HG03439 (cell line): ENCODE results near the gene THEM5.
"Not testable (repeated sequence)": the region's sequence is repeated elsewhere in the genome, so short reads cannot be mapped to it uniquely, and the experiment has no call there.

Experiments used
- ATAC-seq: cut with Tn5 transposase; IDR thresholded peaks from one replicate; pipeline ENCODE4 v1.9.1; 2021; ENCODE audit warnings: mild to moderate bottlenecking, moderate library complexity; ENCODE audit not compliant: unreplicated experiment

The THEM5 gene, protein sequence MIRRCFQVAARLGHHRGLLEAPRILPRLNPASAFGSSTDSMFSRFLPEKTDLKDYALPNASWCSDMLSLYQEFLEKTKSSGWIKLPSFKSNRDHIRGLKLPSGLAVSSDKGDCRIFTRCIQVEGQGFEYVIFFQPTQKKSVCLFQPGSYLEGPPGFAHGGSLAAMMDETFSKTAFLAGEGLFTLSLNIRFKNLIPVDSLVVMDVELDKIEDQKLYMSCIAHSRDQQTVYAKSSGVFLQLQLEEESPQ

DNA sequence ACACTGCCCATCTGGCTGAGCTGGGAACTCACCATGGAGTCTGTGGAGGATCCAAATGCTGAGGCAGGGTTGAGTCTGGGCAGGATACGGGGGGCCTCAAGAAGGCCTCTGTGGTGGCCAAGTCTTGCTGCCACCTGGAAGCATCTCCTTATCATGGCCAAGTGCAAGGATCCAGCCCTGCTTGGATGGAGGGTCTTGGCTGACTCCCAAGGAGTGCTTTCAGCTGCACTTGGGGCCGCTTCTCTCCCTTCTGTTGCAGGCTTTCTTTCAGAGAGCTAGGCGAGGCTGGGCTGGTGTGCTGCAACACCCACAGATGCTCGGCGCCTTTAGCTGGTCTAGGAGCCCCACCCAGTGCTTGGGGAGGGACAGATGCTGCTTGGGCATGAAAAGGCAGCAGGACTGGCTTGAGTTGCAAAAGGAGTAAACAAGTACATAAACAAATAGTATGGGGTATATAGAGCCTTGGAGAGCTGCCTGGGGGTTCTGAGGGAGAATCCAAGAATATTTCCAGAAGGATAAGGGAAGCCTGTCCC is at the start of gene THEM5:
Gene THEM5, minus strand, starts transcription at position 302 of the 533 bp plus-strand sequence. Its CDS starts 147 bp downstream, at position 155.
- no peak for ATAC-seq

DNA sequence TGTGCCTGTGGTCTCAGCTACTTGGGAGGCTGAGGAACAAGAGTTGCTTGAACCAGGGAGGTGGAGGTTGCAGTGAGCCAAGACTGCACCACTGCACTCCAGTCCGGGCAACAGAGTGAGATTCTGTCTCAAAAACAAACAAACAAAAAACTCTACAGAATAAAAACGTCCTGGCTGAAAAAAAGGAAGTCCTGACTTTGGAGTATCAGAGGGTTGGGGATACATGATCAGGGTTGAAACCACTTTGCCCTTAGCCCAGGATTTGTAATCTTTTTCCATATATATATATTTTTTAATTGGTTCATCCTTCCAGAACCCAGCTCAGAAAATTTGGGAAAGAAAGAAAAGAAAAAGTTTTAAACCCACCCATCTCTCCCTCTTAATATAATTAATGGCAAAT is 49.3 kb upstream of the THEM5 start:
- no peak for ATAC-seq

DNA sequence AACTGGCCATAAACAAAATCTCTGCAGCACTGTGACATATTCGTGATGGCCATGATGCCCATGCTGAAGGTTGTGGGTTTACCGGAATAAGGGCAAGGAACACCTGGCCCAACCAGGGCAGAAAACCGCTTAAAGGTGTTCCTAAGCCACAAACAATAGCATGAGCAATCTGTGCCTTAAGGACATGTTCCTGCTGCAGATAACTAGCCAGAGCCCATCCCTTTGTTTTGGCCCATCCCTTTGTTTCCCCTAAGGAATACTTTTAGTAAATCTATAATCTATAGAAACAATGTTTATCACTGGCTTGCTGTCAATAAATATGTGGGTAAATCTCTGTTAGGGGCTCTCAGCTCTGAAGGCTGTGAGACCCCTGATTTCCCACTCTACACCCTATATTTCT is 47.3 kb upstream of the THEM5 start:
- not testable (repeated sequence) for ATAC-seq

DNA sequence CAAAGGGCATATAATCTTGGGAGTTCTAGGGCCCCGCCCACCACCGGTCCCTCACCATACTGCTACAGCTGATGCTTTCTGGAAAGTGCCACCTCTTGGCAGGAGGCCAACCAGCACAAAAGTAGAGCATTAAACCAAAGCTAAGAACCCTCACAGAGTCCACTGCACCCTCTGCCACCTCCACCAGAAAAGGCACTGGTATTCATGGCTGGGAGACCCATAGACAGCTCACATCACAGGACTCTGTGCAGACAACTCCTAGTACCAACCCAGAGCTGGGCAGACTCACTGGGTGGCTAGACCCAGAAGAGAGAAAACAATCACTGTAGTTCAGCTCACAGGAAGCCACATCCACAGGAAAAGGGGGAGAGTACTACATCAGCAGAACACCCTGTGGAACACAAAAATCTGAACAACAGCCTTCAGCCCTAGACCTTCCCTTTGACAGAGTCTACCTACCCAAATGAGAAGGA is 45.0 kb upstream of the THEM5 start:
- no peak for ATAC-seq

DNA sequence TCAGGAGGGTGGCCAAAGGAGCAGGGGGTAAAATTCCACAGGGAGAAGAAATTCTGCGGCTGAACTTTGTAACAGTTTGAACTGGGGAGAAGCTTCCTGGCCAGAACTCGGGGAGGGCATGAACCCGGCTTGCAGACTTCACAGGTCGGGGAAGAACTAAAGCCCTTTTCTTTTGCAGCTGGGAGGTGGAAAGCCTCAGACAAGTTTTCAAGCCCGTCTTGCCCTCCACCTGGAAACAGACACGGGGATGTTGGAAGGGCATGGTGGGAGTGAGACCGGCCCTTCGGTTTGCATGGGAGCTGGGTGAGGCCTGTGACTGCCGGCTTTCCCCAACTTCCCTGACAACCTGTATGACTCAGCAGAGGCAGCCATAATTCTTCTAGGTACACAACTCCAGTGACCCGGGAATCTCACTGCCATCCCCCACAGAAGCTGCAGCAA is 44.5 kb upstream of the THEM5 start:
- no peak for ATAC-seq

DNA sequence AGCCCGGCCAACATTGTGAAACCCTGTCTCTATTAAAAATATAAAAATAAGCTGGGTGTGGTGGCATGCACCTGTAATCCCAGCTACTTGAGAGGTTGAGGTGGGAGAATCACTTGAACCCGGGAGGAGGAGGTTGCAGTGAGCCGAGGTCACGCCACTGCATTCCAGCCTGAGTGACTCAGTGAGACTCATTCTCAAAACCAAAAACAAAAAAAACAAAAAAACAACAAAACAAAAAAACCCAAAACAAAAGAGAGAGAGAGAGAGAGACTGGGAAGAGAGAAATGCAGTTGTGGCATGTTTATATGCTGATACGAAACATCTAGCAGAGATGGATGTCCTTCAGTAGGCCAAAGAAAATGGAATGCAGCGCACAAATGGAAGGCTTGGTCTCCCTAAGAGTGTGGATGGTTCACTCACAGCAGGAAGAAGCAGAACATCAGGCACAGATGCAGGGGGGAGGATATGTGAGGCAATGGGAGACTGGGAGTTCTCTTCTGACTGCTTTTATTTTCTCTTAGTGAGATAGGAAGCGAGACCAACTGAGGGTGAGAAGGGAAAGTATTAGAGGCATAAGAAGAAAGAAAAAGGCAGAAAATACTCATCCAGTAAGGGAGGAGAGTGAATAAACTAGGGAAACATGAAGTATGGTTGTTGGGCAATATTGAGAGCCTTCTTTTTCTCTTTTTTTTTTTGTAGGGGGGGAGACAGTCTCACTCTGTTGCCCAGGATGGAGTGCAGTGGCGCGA is 39.8 kb upstream of the THEM5 start:
- ATAC-seq: no peak

DNA sequence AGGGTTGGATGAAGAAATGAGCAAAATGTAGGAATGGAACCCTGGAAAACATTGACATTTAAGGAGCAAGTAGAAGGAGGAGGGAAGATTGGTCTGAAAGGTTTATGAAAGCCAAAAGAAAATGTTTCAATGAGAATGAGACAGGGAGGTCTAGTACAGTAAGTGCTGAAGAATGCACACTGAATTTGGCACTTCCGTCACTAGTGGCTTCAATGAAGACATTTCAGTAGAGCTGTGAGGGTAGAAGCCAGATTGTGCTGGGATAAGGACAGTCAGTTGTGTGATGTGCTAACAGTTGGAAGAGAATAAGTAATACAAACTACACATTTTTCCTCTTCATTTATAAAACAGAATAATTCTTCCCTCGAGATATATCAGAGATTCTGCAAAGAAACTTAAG is 38.7 kb upstream of the THEM5 start:
- ATAC-seq: no peak

DNA sequence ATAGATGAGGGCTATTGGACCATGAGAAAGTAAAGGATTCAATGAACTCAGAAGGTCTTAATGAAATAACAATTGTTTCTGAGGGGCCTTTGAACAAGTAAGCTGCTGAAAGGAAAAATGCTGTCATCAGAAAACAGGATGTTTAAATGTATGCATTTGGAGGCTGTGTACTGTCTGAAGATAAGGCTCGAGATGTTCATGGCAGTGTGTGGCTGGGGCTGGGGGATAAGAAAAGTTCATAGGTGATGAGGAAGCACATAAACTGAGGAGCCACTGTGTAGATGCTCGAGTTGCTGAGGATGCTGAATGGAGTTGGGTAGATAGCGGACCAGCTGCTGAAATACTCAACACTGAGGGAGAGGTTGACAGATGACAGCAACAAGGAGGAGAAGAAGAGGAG is 38.0 kb upstream of the THEM5 start:
- ATAC-seq: no peak

DNA sequence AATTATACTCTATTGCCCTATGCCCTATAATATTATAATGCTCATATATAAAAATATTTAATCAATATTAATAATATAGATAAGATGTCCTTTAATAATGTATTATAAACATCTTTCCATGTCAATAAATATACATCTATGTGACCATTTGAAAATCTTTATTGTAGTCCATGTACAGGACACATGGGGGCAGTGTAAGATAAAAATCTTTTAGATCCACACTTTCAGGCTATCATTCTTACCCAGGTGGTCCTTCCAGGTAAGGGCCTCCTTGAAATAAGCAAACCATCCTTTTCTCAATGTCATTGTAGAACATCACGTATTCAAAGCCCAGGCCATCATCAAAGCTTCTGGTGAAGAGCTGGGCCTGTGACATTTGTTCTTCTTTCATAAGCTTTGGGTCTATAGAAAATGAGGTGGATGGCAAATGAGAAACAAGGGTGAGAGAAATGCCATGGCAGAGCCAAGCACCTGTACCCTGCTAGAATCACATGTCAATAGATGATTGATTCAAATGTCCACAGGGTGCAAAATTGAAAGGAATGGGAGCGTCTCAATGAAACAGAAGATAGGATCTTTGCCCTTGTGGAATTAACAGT is 35.6 kb upstream of the THEM5 start:
- no peak for ATAC-seq

DNA sequence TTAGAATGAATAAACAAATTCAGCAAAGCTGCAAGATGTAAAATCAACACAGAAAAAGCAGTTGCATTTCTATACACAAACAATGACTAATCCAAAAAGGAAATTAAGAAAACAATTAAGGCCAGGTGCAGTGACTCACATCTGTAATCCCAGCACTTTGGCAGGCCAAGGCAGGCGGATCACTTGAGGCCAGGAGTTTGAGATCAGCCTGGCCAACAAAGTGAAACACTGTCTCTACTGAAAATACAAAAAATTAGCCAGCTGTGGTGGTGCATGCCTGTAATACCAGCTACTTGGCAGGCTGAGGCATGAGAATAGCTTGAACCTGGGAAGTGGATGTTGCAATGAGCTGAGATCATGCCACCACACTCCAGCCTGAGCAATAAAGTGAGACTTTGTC is 33.5 kb upstream of the THEM5 start:
- ATAC-seq: no peak

DNA sequence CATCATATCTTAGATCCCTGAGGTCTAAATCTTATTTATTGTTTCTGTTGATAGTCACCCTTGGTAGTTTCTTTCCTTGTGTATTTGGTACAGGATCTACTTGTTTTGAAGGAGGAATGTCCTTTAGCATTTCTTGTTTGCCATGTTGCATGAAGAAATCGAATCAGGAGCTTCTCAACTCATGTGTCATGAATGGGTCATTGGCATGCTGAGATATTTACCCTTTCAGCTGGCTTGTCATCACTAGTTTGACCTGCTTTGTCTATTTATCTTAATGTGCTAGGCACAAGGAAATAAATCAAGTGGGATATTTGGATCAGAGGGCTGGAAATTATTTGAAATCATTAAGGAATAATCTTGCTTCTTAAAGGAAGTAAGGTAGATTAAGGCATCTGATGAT is 32.0 kb upstream of the THEM5 start:
- no peak for ATAC-seq

DNA sequence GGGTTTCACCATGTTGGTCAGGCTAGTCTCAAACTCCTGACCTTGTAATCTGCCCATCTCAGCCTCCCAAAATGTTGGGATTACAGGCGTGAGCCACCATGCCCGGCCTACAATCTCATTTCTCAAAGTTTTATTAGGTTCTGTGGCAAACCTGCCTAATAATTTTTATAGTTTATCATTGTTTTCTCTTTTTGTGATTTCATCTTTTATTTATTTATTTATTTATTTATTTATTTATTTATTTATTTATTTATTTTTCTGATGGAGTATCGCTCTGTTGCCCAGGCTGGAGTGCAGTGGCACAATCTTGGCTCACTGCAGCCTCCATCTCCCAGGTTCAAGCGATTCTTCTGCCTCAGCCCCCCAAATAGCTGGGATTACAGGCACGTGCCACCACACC is 31.4 kb upstream of the THEM5 start:
- not testable (repeated sequence) for ATAC-seq

DNA sequence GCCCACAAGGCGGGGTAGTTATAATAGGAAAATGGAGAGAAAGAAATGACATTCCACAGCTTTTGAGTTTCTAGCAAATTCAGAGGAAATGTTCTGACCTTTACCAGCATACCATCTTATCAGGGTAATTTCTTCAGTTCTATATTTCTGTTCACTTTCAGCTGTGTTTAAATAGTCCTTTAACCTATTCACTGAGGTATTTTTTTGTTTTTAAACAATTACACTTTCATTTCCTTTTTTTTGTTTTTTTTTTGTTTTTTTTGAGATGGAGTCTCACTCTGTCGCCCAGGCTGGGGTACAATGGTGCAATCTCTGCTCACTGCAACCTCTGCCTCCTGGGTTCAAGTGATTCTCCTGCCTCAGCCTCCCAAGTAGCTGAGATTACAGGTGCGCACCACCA is 30.9 kb upstream of the THEM5 start:
- ATAC-seq: not testable (repeated sequence)

DNA sequence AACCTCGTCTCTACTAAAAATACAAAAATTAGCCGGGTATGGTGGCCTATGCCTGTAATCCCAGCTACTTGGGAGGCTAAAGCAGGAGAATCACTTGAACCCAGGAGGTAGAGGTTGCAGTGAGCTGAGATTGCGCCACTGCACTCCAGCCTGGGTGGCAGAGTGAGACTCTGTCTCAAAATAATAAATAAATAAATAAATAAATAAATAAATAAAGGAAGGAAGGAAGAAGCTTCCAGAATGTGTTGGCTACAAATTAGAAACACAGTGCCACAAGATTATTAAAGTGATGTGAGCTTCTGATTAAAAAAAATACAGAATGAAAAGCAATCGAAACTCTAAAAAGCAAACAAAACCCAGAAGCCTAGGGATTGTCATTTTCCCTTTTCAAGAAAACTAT is 30.4 kb upstream of the THEM5 start:
- ATAC-seq: not testable (repeated sequence)

DNA sequence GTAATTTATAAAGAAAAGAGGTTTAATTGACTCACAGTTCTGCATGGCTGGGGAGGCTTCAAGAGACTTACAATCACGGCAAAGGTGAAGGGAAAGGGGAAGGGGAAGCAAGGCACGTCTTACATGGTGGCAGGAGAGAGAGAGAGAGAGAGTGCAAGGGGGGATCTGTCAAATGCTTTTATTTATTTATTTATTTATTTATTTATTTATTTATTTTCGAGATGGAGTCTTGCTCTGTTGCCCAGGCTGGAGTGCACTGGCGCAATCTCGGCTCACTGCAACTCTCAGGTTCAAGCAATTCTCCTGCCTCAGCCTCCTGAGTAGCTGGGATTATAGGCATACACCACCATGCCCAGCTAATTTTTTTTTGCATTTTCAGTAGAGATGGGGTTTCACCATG is 29.4 kb upstream of the THEM5 start:
- ATAC-seq: not testable (repeated sequence)

DNA sequence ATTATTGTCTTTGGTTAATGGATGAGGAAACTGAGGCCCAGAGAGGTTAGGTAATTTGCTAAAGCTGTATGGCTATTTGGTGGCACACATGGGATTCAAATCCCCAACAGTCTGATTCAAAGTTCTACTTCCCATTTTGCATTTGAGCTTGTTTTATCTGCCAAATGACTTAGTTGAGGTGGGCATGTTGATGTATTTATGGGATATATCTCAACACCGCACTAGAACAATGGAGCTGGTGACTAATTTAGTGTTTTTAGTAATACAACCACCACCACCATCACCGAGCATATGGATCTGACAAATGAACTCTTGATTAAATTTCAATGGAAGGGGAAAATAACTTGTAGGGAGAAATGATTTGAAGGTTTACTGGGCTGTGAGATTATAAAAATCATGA is 29.0 kb upstream of the THEM5 start:
- ATAC-seq: no peak

DNA sequence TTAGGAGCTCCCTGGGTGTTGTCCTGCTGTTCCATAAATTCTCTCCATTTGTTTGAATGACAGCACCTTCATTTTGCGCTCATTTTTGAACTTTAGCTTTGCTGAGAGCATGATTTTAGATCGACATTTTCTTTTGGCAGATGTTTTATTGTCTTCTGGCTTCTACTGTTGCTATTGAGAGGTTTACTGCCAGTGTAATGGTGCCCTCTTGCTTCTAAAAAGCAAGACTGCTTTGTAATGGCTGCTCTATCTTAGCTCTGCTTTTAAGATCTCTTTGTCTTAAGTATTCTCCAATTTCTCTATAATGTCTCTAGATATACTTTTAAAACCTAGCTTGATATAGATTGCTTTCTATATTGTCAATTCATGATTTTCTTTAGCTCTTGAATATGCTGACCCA is 28.0 kb upstream of the THEM5 start:
- ATAC-seq: no peak

DNA sequence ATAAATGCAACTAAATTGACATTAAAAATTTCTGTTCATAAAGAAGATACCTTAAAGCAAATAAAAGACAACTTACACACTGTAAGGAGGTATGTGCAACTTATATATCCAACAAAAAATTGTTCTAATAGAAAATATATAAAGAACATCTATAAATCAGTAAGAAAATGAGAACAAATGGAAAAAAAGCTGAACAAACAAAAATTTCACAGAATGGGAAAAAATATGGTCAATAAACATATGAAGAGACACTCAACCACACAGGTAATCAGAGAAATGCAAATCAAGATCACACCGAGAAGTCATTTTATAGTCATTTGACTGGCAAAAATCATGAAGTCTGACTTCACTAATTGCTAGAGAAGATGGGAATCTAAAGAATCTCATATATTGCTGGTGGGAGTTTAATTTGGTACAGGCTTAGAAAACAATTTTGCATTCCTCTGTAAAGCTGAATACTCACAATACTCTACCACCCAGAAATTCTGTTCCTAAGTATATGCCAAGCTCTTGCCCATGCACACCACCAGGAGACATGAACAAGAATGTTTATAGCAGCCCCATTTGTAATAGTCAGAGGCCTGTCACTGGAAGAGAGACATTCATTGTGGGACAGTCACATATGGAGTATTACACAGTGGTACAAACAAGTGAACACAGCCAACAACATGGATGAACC is 22.0 kb upstream of the THEM5 start:
- no peak for ATAC-seq

DNA sequence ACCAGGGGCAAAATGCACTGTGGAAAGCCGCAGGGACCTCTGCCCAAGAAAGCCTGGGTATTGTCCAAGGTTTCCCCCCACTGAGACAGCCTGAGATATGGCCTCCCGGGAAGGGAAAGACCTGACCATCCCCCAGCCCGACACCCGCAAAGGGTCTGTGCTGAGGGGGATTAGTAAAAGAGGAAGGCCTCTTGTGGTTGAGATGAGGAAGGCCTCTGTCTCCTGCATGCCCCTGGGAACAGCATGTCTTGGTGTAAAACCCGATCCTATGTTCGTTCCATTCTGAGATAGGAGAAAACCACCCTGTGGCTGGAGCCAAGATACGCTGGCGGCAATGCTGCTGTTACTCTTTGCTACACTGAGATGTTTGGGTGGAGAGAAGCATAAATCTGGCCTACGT is 19.3 kb upstream of the THEM5 start:
- ATAC-seq: not testable (repeated sequence)

DNA sequence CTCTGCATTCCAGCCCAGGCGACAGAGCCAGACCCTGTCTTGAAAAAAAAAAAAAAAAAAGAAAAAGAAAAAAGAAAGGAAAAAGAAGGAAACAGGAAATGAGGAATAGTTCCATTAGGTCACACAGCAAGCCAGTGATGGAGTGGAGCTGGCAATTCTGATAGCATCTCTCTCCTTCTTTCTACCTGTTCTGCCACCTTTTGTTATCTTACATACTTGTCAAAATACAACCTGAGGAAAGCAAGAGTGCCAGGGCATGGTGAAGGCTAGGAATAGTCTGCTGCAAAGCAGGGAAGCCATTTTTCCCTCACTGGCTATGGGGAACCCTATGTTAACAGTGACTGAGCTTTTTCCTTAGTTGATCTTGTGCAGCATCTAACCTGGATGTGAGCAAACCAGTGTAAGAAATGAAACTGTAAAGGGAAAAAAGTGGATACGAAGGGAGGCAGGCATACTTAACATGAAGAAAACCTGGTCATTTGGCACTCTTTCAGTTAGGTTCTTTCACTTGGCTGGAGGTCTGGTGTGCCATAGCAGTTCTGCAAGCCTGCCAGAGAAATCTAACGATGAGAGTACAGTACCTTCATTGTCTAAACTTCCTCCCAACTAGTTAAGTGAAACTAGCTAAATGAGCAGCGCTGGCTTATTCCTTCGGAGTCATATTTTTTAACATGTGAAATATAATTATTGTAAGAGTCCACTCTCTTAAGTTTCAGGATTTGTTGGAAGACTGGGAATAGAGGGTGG is 17.9 kb upstream of the THEM5 start:
- ATAC-seq: no peak
